A673 (cell line): Measurements from ENCODE around the gene AKR1C4.

Source experiments
- CTCF ChIP-seq: fragments of 300-800, 200-600 bp; sonication (generic); conservative IDR thresholded peaks from 2 replicates; pipeline ENCODE4 v1.5.1; 2017; ENCODE audit warnings: low read depth, mild to moderate bottlenecking, antibody characterized with exemption, low read length, moderate library complexity, mixed read lengths
- EZH2 ChIP-seq: fragments of 200-600 bp; sonication (generic); IDR thresholded peaks from 2 replicates; pipeline ENCODE4 v1.6.1; 2017; ENCODE audit warnings: borderline replicate concordance, low read depth, mild to moderate bottlenecking, mixed read lengths, antibody characterized with exemption, low read length; ENCODE audit not compliant: poor library complexity, severe bottlenecking

GRCh38 chr10:5147255-5147980 is 49.2 kb upstream of the AKR1C4 start:
- TF ChIP-seq CTCF (no peak), EZH2 (no peak)
